Body of pancreas (tissue), 4 donors: ENCODE measurements around the gene TM9SF4.

Experiments used
- POLR2A ChIP-seq, 3 donors: fragments of 450-650 bp; IDR thresholded peaks; one replicate each; pipeline ENCODE4 v1.6.1; 2016; ENCODE audit warnings: antibody characterized with exemption in 3 of 3, mild to moderate bottlenecking in 2 of 3
- TF ChIP-seq, protein P1 (sequence below), 7 experiments: fragments of 450-650 bp in 4 of 7; fragments of 200-600 bp in 3 of 7; sonication (generic) in 3 of 7; IDR thresholded peaks; one replicate each; pipeline ENCODE4 v1.5.1; 2016 to 2019; ENCODE audit warnings: antibody characterized with exemption in 7 of 7

- TF ChIP-seq, protein P1, sequence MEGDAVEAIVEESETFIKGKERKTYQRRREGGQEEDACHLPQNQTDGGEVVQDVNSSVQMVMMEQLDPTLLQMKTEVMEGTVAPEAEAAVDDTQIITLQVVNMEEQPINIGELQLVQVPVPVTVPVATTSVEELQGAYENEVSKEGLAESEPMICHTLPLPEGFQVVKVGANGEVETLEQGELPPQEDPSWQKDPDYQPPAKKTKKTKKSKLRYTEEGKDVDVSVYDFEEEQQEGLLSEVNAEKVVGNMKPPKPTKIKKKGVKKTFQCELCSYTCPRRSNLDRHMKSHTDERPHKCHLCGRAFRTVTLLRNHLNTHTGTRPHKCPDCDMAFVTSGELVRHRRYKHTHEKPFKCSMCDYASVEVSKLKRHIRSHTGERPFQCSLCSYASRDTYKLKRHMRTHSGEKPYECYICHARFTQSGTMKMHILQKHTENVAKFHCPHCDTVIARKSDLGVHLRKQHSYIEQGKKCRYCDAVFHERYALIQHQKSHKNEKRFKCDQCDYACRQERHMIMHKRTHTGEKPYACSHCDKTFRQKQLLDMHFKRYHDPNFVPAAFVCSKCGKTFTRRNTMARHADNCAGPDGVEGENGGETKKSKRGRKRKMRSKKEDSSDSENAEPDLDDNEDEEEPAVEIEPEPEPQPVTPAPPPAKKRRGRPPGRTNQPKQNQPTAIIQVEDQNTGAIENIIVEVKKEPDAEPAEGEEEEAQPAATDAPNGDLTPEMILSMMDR (IDR thresholded peaks at IDR 0.05), result no peak
- TF ChIP-seq POLR2A (IDR thresholded peaks at IDR 0.05), result no peak
These were observed 37.3 kb upstream of the TM9SF4 start for GRCh38 chr20:32072168-32072750.
